HG02870 (cell line): ENCODE results near the gene FOXC1.

ENCODE experiments used
- ATAC-seq: cut with Tn5 transposase; IDR thresholded peaks from one replicate; pipeline ENCODE4 v1.9.1; 2021; ENCODE audit warnings: mild to moderate bottlenecking, moderate library complexity; ENCODE audit not compliant: unreplicated experiment

Gene FOXC1

GRCh38 chr6:1584146-1584545 is 25.6 kb upstream of the FOXC1 start:
- no peak for ATAC-seq

- no peak for ATAC-seq
These were observed 24.6 kb upstream of the FOXC1 start for GRCh38 chr6:1584996-1585668.

- ATAC-seq: no peak
These were observed 24.1 kb upstream of the FOXC1 start for GRCh38 chr6:1585669-1586049.

GRCh38 chr6:1586256-1586655 is 23.5 kb upstream of the FOXC1 start:
- no peak for ATAC-seq

GRCh38 chr6:1586861-1587450 is 22.8 kb upstream of the FOXC1 start:
- no peak for ATAC-seq

DNA sequence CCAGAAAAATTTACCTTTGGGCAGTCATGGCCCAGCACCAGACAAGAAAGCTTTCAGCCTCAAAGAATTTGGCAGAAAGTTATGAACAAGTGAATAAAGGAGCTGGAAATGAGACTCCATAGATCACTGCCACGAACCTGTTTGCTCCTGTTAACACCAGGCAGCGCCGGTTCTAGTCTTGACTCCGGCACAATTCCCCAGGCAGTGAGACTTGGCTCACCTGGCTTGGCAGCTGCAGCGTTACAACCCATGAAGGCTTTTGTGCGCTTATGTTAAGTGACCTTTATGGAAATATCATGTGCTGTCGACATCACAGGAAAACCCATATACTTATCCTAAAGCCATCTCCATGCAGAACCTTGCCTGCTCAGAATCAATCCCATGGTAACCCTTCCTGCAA is 22.2 kb upstream of the FOXC1 start:
- no peak for ATAC-seq

- no peak for ATAC-seq
These were observed 21.7 kb upstream of the FOXC1 start for GRCh38 chr6:1587977-1588376.

GRCh38 chr6:1589208-1589607 is 20.5 kb upstream of the FOXC1 start:
- ATAC-seq: no peak

GRCh38 chr6:1590580-1590979 is 19.1 kb upstream of the FOXC1 start:
- ATAC-seq: no peak

DNA sequence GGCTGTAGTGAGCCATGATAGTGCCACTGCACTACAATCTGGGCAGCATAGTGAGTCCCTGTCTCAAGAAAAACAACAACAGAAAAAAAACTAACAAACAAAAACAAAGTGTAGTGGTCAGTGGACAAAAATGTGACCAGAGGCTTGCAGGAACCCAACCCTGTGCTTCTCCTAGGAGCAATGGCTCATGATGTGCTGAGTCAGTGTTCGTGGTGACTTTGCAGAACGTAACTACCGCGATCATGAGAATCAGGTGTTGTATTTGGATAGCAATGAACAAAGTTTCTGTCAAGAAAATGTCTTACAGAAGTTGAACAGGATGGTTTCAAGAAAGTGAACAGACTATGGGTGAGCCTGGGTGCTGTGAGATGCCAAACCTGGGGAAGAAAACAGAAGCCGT is 18.5 kb upstream of the FOXC1 start:
- ATAC-seq: no peak

- no peak for ATAC-seq
These were observed 17.8 kb upstream of the FOXC1 start for GRCh38 chr6:1591926-1592325.

GRCh38 chr6:1592852-1593251 is 16.9 kb upstream of the FOXC1 start:
- ATAC-seq: no peak

DNA sequence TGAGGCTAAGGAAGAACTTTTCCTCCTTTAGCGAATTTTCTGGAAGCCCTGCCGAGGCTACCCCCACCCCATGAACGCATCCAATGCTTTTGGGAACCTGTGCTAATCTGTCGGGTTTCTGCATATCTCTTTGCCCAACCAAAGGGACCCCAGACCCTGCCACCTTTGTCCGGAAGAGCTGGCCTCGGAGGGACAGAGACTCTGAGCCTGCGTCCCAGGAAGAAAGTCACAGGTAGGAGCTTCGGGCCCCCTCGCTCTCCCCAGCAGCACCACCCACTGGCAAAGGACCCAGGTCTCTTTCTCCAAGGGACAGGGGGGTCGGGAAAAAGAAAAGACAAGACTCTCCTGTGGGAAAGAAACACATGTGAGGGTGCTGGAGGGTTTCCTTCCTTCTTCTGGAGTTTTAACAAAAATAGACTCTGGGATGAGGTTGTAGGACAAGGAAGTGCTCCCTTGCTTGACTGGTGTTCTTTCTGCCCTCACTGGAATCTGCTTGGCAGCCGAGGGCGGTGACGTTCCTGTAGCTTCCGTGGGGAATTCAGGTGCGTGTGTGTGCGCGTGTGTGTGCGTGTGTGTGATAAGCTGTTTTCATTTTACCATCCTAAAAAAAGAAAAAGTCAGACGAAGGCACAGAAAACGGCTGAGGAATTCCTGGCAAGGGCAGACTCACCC is 16.3 kb upstream of the FOXC1 start:
- no peak for ATAC-seq

- ATAC-seq: no peak
These were observed 15.8 kb upstream of the FOXC1 start for GRCh38 chr6:1593958-1594314.

- ATAC-seq: no peak
These were observed 15.1 kb upstream of the FOXC1 start for GRCh38 chr6:1594445-1595200.

GRCh38 chr6:1595271-1596087 is 14.2 kb upstream of the FOXC1 start:
- no peak for ATAC-seq

- ATAC-seq: no peak
These were observed 13.4 kb upstream of the FOXC1 start for GRCh38 chr6:1596088-1596852.

- ATAC-seq: no peak
These were observed 12.5 kb upstream of the FOXC1 start for GRCh38 chr6:1597121-1597744.

GRCh38 chr6:1597924-1598323 is 11.8 kb upstream of the FOXC1 start:
- no peak for ATAC-seq

GRCh38 chr6:1598433-1598832 is 11.3 kb upstream of the FOXC1 start:
- no peak for ATAC-seq
